CD4-positive, alpha-beta T cell treated with Interleukin-4 for 4 hours (primary cell): Measurements from ENCODE around the gene HTR3C.

Experiments used
- DNase-seq: peaks from one replicate; pipeline ENCODE4 v3.0.0-alpha.2; 2020

The HTR3C gene

DNA sequence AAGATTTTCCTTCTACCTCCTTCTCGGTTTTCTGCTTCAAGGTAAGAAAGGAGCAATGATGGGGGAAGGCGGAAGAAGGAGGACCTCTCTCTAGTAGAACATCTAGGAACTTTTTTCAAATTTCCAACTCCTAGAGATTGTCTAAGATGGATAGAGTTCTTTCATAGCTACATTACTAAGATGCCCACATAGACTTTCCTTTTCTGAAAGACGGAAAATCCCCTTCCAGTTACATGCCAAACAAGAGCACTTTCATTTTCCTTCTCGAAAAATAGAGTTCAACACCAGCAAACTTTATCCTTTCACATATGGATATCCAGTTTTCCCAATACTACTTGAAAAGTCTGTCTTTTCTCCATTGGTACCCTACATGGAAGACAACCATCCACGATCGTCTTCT lies 44.7 kb downstream of the HTR3C start:
- no peak for DNase-seq

DNA sequence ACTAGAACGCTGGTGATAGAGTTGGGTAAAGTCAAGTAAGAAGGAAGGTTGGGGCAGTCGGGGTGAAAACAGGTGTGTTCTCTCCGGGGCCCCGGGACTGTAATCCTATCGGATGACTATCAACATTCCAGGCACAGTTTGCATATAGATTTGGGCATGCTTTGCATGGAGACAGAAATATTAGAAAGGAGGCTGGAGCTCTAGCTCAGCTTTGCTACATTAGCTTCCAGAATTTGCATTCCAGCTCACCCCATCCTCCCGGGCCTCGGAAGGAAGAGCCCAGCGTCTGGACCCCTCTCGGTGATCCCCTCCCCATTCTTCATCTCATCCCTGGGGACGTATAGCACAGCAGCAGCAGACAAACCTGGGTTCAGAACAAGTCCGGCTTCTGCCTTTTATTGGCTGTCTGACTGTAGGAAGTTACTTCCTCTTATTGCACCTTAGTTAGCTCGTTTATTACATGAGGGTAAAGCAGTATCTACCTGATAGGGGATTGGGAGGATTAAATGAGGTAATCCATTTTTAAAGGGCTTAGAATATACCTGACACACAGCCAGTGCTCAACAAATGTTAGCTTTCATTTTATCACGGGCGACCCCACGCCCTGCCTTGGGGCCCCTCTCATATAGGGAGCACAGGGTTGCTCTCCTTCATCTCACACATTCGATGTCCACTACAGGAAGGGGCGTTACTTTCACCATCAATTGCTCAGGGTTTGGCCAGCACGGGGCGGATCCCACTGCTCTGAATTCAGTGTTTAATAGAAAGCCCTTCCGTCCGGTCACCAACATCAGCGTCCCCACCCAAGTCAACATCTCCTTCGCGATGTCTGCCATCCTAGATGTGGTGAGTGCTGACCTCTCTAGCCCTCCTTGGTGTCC lies 47.2 kb downstream of the HTR3C start:
- no peak for DNase-seq
